ENCODE results near the gene SLC6A9. TPM values are rescaled to one million over a fixed set of nuclear protein-coding genes. Genes with fewer than 3 reads are reported as not detected.

Gene SLC6A9
- total RNA-seq, 2 experiments from 2014 or later, result 0.17 TPM; not detected in 1

GRCh38 chr1:43987159-43987902 lies 43.9 kb downstream of the SLC6A9 start:
- Mint-ChIP-seq H3K27ac (no peak overlapping the region), H3K36me3 (ENCODE audit: low read depth) (no peaks in the 10 kb centered on the region), H3K4me1 (ENCODE audit: low read depth) (peaks cover 10% of the 10 kb centered on the region), H3K9me3 (no peaks in the 10 kb centered on the region), H3K27me3 (no peaks in the 10 kb centered on the region), H3K4me3 (no peak overlapping the region)
- no peak for TF ChIP-seq CTCF (IDR thresholded peaks at IDR 0.05)
- ATAC-seq (ENCODE audit: poor library complexity), result no peak
- POLR2A ChIA-PET, result interaction anchor here (1.2 kb wide), 1 partner anchor 12 kb away, joined by 5 read pairs; the partner anchor contains the start of gene ATP6V0B
- Histone ChIP-seq H3K27me3 (ENCODE audit: control insufficient read depth in 1 of 2, insufficient read depth in 2 of 2, low read length in 2 of 2) (no peaks in the 10 kb centered on the region), H3K4me1 (ENCODE audit: insufficient read depth, low read length) (peaks cover 14% of the 10 kb centered on the region), H3K27ac (ENCODE audit: low read depth in 1 of 2, low read length in 2 of 2) (no peak overlapping the region), H3K4me3 (ENCODE audit: low read length) (no peak overlapping the region), H3K9me3 (ENCODE audit: control insufficient read depth in 1 of 2, insufficient read depth in 1 of 2, low read length in 2 of 2) (no peaks in the 10 kb centered on the region), H3K36me3 (ENCODE audit: insufficient read depth, low read length) (no peaks in the 10 kb centered on the region)
- CTCF ChIA-PET, result no interaction called here
- intact Hi-C loops (cut with DNase I, micrococcal nuclease), result no loop called here
- no peak for DNase-seq

GRCh38 chr1:43986712-43987111 lies 44.5 kb downstream of the SLC6A9 start:
- Histone ChIP-seq H3K9me3 (ENCODE audit: control insufficient read depth in 1 of 2, insufficient read depth in 1 of 2, low read length in 2 of 2) (no peaks in the 10 kb centered on the region), H3K36me3 (ENCODE audit: insufficient read depth, low read length) (no peaks in the 10 kb centered on the region), H3K27ac (ENCODE audit: low read depth in 1 of 2, low read length in 2 of 2) (no peak overlapping the region), H3K4me1 (ENCODE audit: insufficient read depth, low read length) (peaks cover 8% of the 10 kb centered on the region), H3K4me3 (ENCODE audit: low read length) (no peak overlapping the region), H3K27me3 (ENCODE audit: control insufficient read depth in 1 of 2, insufficient read depth in 2 of 2, low read length in 2 of 2) (no peaks in the 10 kb centered on the region)
- ATAC-seq (ENCODE audit: poor library complexity) (no peak), DNase-seq (no peak)
- H3K4me3 Mint-ChIP-seq, result peak overlapping the region; percentile 7
- H3K27ac Mint-ChIP-seq, result no peak overlapping the region
- H3K4me1 Mint-ChIP-seq (ENCODE audit: low read depth), result peaks cover 5% of the 10 kb centered on the region
- POLR2A ChIA-PET, result interaction anchor here (1.2 kb wide), 1 partner anchor 11 kb away, joined by 5 read pairs; the partner anchor contains the start of gene ATP6V0B
- intact Hi-C loops (cut with DNase I, micrococcal nuclease), result no loop called here
- no peak for TF ChIP-seq CTCF (IDR thresholded peaks at IDR 0.05)
- no peaks in the 10 kb centered on the region for H3K27me3 Mint-ChIP-seq
- H3K36me3 Mint-ChIP-seq (ENCODE audit: low read depth), result no peaks in the 10 kb centered on the region
- H3K9me3 Mint-ChIP-seq, result no peaks in the 10 kb centered on the region
- CTCF ChIA-PET, result no interaction called here

GRCh38 chr1:43985984-43986595 lies 45.2 kb downstream of the SLC6A9 start:
- POLR2A ChIA-PET, result no interaction called here

More at GRCh38 chr1:43985984-43986595, 45.2 kb downstream of the SLC6A9 start:
- H3K9me3 Mint-ChIP-seq, result no peaks in the 10 kb centered on the region
- H3K9me3 ChIP-seq (ENCODE audit: control insufficient read depth in 1 of 2, insufficient read depth in 1 of 2, low read length in 2 of 2), result no peaks in the 10 kb centered on the region
- H3K27me3 ChIP-seq (ENCODE audit: control insufficient read depth in 1 of 2, insufficient read depth in 2 of 2, low read length in 2 of 2), result no peaks in the 10 kb centered on the region
- H3K4me3 Mint-ChIP-seq, result no peak overlapping the region
- DNase-seq (no peak), ATAC-seq (ENCODE audit: poor library complexity) (no peak)
- no peak for TF ChIP-seq CTCF (IDR thresholded peaks at IDR 0.05)
- no peaks in the 10 kb centered on the region for H3K36me3 Mint-ChIP-seq (ENCODE audit: low read depth)
- no peak overlapping the region for H3K27ac Mint-ChIP-seq
- H3K27ac ChIP-seq (ENCODE audit: low read depth in 1 of 2, low read length in 2 of 2), result no peak overlapping the region
- H3K27me3 Mint-ChIP-seq, result no peaks in the 10 kb centered on the region
- H3K4me1 Mint-ChIP-seq (ENCODE audit: low read depth), result no peaks in the 10 kb centered on the region
- H3K36me3 ChIP-seq (ENCODE audit: insufficient read depth, low read length), result no peaks in the 10 kb centered on the region
- no peak overlapping the region for H3K4me3 ChIP-seq (ENCODE audit: low read length)
- intact Hi-C loops (cut with DNase I, micrococcal nuclease), result no loop called here
- CTCF ChIA-PET, result no interaction called here
- peaks cover 4% of the 10 kb centered on the region for H3K4me1 ChIP-seq (ENCODE audit: insufficient read depth, low read length)

Measured in CD4-positive, alpha-beta T cell (primary cell).